Hepatic stellate cell (primary cell): ENCODE measurements around the gene CMIP.

Experiments used
- DNase-seq: peaks from one replicate; pipeline ENCODE4 v3.0.0; 2011; ENCODE audit warnings: low spot score

The CMIP gene

GRCh38 chr16:81462683-81463082 is 18.1 kb downstream of the CMIP start:
- no peak for DNase-seq

- DNase-seq = no peak
Measured at GRCh38 chr16:81463296-81463890, 18.8 kb downstream of the CMIP start.

- no peak for DNase-seq
Measured at GRCh38 chr16:81464279-81464678, 19.7 kb downstream of the CMIP start.

DNA sequence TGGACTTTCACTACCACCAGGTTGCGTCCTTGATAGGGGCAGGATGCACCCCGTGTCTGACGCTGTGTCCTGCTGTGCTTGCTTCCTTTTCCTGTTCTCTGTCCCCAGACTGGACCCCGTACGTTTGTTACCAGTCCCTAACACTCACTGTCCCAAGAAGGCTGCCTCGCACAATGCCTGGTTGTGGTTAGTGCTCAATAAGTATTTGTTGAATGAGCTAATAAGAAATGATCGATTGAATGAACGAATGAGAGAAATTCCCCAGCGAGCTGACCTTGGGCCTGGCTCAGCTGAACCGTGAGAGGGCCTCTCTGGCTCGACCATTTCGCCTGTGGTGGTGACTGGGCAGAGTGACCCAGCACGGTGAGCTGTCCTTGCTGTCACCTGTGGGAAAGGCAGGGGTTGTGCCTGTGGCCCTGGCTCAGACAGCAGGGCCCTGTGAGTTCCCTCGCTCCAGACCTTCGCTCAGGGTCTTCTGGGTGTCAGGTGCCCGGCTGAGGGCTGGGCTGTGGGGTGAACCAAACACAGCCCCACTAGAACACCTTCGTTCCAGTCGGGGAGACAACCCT is 20.9 kb downstream of the CMIP start:
- no peak for DNase-seq

DNA sequence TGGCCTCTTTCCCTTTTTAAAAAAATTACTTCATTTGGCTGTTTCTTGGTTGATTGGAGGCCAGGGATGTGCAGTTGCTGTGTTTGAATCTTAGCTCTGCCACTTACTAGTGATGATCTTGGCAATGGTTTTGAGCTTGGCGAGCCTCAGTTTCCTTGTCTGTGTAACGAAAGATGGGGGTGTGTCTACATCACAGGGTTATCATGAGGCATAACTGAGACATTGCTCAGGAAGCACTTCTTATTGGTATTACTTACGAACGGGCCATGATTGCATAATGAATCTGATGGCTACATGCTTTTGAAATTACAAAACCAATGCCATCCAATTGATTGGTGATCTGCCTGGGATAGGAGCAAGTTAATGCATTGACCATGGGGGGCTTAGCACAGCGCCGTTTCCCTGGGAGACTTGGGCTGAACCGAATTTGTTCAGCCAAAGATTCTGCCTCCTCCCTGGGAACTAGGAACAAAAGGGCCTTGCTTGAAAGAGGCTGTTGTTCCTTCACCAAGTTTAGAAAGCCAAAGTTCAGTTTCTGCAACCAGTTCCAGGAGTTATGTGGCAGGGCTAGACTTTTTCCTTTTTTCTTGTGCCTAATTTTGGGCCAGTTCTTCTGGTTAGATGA is 21.9 kb downstream of the CMIP start:
- DNase-seq = no peak

DNA sequence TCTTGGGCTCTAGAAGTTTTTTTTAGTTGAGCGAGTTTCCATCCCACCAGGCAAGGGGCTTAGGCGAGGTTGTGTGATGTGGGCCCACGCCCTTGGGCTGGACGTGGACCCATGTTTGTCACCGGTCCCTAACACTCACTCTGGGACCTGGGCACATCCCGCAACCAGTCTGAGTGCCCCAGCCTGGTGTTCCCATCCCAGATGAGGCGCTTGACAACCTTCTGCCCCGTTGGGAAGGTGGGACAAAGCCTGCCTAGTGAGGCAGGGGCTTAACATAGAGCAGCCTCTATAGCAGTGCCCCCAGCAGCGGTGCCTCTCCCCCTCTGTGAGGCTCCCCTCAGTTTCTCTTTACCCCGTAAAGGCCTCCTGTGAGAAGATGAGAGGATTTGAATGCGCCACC is 22.5 kb downstream of the CMIP start:
- no peak for DNase-seq

DNA sequence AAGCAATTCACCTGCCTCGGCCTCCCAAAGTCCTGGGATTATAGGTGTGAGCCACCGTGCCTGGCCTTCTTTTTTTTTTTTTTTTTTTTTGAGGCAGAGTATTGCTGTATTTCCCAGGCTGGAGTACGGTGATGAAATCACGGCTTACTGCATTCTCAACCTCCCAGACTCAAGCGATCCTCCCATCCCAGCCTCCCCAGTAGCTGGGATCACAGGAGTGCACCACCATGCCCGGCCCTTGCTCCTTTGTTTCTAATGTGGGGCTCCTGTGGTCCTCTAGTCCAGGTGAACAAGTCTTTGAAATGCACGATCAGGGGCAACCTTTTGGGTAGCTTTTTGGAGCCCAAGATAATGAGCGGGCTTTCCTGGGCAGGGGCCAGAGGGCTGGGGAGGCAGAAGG is 23.2 kb downstream of the CMIP start:
- no peak for DNase-seq

GRCh38 chr16:81468269-81468902 is 23.8 kb downstream of the CMIP start:
- no peak for DNase-seq

GRCh38 chr16:81469183-81469677 is 24.6 kb downstream of the CMIP start:
- DNase-seq = no peak

- no peak for DNase-seq
Measured at GRCh38 chr16:81469710-81470535, 25.3 kb downstream of the CMIP start.

- DNase-seq = no peak
Measured at GRCh38 chr16:81470796-81471636, 26.4 kb downstream of the CMIP start.

- DNase-seq = no peak
Measured at GRCh38 chr16:81471882-81472281, 27.3 kb downstream of the CMIP start.

DNA sequence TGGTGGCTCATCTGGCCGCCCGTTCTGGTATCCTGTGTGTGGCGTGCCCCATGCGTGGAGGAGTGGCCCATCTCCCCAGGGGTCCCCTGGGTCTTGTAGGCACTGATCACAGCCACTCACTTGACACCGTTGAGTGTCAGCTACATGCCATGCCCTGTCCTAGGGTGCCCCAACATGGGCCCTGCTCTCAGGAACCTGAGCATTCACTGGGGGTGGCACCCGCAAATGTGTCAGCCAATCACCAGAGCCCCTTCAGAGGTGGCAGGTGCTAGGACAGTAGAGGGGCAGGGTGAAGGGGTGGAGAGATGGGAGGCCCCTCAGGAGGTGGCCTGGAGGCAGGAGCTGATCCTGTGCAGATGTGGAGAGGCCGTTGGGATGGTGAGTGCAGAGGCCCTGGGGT is 27.8 kb downstream of the CMIP start:
- no peak for DNase-seq

- no peak for DNase-seq
Measured at GRCh38 chr16:81473066-81473488, 28.5 kb downstream of the CMIP start.

GRCh38 chr16:81473558-81473957 is 28.9 kb downstream of the CMIP start:
- DNase-seq = no peak

DNA sequence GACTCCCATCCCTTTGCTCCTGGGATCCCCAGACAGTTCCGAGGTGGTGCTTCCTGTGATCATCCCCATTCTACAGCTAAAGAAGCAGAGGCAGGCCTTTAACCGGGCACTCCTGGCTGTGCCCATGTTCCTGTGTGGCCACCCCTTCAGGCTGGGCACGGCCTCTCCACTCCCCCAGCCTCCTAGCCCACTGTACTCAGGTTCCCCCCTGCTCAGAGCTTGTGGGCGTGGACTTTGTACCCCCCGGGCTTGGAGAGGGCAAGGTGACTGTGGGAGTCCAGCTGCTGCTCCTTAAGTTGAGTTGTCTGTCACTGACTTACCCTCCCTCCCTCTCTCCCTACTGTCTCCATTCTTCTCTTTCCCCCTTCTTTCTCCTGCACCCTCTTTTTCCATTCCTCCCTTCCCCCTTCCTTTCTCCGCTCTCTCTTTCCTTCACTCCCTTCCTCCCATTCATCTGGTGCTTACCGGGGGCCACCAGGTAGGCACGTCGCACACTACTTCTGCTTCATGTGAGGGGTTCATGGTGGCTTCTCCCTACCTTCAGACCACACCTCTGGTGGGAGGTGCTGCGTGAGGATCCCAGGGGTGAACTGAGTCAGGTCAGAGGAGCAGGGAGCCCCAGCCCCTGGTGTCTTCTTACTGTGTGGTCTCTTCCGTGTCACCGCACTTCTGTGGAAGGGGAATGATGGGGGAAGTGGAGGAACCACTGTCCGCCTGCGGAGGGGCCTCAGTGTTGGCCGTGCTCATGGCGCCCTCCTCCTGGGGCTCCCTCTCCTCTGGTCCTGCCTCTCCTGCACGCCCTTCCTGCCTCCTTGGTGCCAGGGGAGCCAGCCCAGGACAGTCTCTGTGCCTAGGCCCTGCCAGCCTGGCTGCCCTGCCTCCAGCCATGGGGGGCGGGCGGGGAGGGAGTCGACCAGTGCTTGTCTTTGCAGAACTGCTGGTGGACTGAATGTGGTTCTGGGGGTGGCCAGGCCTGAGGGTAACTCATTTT is 29.7 kb downstream of the CMIP start:
- DNase-seq = no peak

GRCh38 chr16:81477697-81478693 is 33.4 kb downstream of the CMIP start:
- DNase-seq = no peak

GRCh38 chr16:81478876-81479511 is 34.4 kb downstream of the CMIP start:
- DNase-seq = no peak
